Keratinocyte (primary cell): ENCODE data around the gene GDF9.

Experiments used
- CTCF ChIP-seq, 3 experiments: IDR thresholded peaks in 1 of 3; conservative IDR thresholded peaks in 1 of 3; optimal IDR thresholded peaks in 1 of 3; 2 replicates in 2 of 3; 3 replicates in 1 of 3; pipeline versions ENCODE3 to v1.5.1; 2011; ENCODE audit warnings: low read length in 3 of 3, mild to moderate bottlenecking in 3 of 3, moderate library complexity in 2 of 3, control low read depth in 1 of 3, inconsistent platforms in 1 of 3; ENCODE audit not compliant: insufficient read depth in 2 of 3; ENCODE audit errors: extremely low read depth in 1 of 3
- EZH2 ChIP-seq: IDR thresholded peaks from one replicate; pipeline ENCODE4 v1.6.1; 2012; ENCODE audit warnings: inconsistent platforms, mild to moderate bottlenecking, low read length, moderate library complexity

GRCh38 chr5:132853323-132853722, 12.9 kb downstream of the GDF9 start:
- TF ChIP-seq CTCF (optimal IDR thresholded peaks at IDR 0.05 in 1 of 3, IDR thresholded peaks at IDR 0.05 in 1 of 3, conservative IDR thresholded peaks at IDR 0.05 in 1 of 3; ENCODE audit: extremely low read depth in 1 of 3, insufficient read depth in 2 of 3, low read length in 3 of 3): no peak
- no peak for TF ChIP-seq EZH2
